Osteoblast (primary cell): ENCODE results near the gene SMAD3. TPM values are rescaled to one million over a fixed set of nuclear protein-coding genes. Genes with fewer than 3 reads are reported as not detected.
"Not testable (repeated sequence)": the region's sequence is repeated elsewhere in the genome, so short reads cannot be mapped to it uniquely, and the experiment has no call there.

ENCODE experiments used
- DNase-seq: peaks from one replicate; pipeline ENCODE4 v3.0.0; 2011; ENCODE audit warnings: low spot score, mixed read lengths; ENCODE audit not compliant: insufficient read length; ENCODE audit errors: missing footprints
- H2AFZ ChIP-seq: 2 replicates; pipeline ENCODE4 v1.6.0; 2011; ENCODE audit warnings: mild to moderate bottlenecking, low read length
- H3K27ac ChIP-seq: 2 replicates; pipeline ENCODE4 v1.5.1; 2011; ENCODE audit warnings: mild to moderate bottlenecking, low read depth, low read length, moderate library complexity
- H3K27me3 ChIP-seq: 2 replicates; pipeline ENCODE4 v1.6.0; 2012; ENCODE audit warnings: mild to moderate bottlenecking, control low read depth, inconsistent platforms, low read length, moderate library complexity; ENCODE audit not compliant: insufficient read depth
- H3K36me3 ChIP-seq: 2 replicates; pipeline ENCODE4 v1.5.1; 2011; ENCODE audit warnings: mild to moderate bottlenecking, low read length, control low read depth, moderate library complexity; ENCODE audit not compliant: insufficient read depth
- H3K4me1 ChIP-seq: 2 replicates; pipeline ENCODE4 v1.5.1; 2011; ENCODE audit warnings: mild to moderate bottlenecking, low read length, control low read depth, moderate library complexity; ENCODE audit not compliant: insufficient read depth
- H3K4me2 ChIP-seq: 2 replicates; pipeline ENCODE4 v1.6.0; 2011; ENCODE audit warnings: mild to moderate bottlenecking, low read length; ENCODE audit not compliant: insufficient read depth
- H3K4me3 ChIP-seq: fragments of 200-600 bp; sonication (generic); 3 replicates; pipeline ENCODE4 v1.5.1; 2012; ENCODE audit warnings: mild to moderate bottlenecking, low read length, inconsistent platforms; ENCODE audit not compliant: insufficient read depth
- H3K79me2 ChIP-seq: 2 replicates; pipeline ENCODE4 v1.6.0; 2012; ENCODE audit warnings: mild to moderate bottlenecking, low read length, control low read depth, inconsistent platforms; ENCODE audit not compliant: insufficient read depth
- H3K9me3 ChIP-seq: 2 replicates; pipeline ENCODE4 v1.5.1; 2011; ENCODE audit warnings: low read depth, low read length, control low read depth
- H4K20me1 ChIP-seq: 2 replicates; pipeline ENCODE4 v1.6.0; 2012; ENCODE audit warnings: mild to moderate bottlenecking, low read length, control low read depth; ENCODE audit not compliant: insufficient read depth
- total RNA-seq: library from RNA; depleted of rRNA; stranded (reverse); fragments of >200 nt; gene quantifications from 2 replicates; pipeline ENCODE4 v1.2.3, GENCODE V29; 2012
- TF ChIP-seq, protein P1 (sequence below): IDR thresholded peaks from 2 replicates; pipeline ENCODE4 v1.5.1; 2011; ENCODE audit warnings: mild to moderate bottlenecking, low read depth, low read length, moderate library complexity; ENCODE audit errors: extremely low read depth

SMAD3 gene
- total RNA-seq, 1 donor: 60.1 TPM

DNA sequence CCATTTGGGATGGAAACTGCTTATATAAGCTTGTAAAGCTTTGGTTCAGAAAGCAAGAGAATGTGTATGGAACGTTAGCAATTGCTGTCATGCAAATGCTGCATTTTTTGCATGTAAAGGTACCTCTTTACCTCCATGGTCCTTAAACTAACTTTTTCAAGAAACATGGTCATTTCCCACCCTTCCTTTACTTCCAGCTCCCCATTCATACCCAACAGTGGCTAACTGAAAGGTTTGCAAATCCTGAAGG, 84.3 kb downstream of the SMAD3 start:
- no peak overlapping the region for H2AFZ ChIP-seq
- H3K9me3 ChIP-seq: no peaks in the 10 kb centered on the region
- no peaks in the 10 kb centered on the region for H4K20me1 ChIP-seq
- H3K36me3 ChIP-seq: peaks cover 26% of the 10 kb centered on the region
- peak overlapping the region; percentile 22 for H3K4me3 ChIP-seq
- peak overlapping the region; percentile 67 for H3K4me2 ChIP-seq
- peaks cover 86% of the 10 kb centered on the region for H3K79me2 ChIP-seq
- TF ChIP-seq, protein P1, sequence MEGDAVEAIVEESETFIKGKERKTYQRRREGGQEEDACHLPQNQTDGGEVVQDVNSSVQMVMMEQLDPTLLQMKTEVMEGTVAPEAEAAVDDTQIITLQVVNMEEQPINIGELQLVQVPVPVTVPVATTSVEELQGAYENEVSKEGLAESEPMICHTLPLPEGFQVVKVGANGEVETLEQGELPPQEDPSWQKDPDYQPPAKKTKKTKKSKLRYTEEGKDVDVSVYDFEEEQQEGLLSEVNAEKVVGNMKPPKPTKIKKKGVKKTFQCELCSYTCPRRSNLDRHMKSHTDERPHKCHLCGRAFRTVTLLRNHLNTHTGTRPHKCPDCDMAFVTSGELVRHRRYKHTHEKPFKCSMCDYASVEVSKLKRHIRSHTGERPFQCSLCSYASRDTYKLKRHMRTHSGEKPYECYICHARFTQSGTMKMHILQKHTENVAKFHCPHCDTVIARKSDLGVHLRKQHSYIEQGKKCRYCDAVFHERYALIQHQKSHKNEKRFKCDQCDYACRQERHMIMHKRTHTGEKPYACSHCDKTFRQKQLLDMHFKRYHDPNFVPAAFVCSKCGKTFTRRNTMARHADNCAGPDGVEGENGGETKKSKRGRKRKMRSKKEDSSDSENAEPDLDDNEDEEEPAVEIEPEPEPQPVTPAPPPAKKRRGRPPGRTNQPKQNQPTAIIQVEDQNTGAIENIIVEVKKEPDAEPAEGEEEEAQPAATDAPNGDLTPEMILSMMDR: no peak
- H3K27ac ChIP-seq: peak overlapping the region; percentile 100
- no peaks in the 10 kb centered on the region for H3K27me3 ChIP-seq
- DNase-seq: no peak
- peaks cover 75% of the 10 kb centered on the region for H3K4me1 ChIP-seq

DNA sequence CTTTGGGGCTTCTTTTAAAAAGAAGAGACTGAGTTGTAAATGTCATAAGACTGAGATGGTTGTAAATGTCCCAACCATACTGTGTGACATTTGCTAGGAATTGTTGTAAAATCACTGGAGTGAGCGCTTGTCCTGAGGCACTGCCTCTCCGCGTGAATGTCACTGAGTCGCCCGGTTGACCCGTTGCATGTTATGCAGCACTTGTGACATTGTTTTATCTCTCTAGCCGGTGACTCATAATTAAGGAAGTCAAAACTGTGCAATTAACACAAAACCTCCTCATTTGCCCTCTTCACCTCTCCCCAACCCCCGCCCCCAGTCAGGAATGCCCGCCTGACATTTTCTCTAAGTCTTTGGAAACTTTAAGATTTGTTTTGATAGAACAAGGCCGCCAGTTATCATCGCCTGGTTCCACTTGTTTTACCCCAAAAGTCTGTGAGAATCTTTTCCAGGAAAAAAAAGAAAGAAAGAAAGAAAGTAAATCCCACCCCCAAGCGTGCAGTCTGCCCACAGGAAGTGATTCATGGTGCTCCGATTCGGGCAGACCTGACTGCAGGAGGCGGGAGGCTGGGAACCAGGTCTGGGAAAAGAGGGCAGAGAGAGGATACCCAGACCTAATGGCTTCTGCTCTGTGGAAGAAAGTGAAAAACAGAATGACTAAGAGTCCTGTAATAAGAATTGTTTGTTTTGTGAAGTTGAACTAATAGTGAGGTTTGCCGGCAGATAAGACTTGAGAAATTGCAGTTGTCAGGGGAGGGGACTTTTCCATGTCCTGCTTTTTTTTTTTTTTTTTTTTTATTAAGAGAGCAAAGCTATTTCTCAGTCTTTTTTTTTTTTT, 84.8 kb downstream of the SMAD3 start:
- H3K79me2 ChIP-seq: peaks cover 86% of the 10 kb centered on the region
- H4K20me1 ChIP-seq: no peaks in the 10 kb centered on the region
- H3K36me3 ChIP-seq: peaks cover 32% of the 10 kb centered on the region
- peak overlapping the region; percentile 100 for H3K27ac ChIP-seq
- peaks cover 70% of the 10 kb centered on the region for H3K4me1 ChIP-seq
- H3K27me3 ChIP-seq: no peaks in the 10 kb centered on the region
- H2AFZ ChIP-seq: no peak overlapping the region
- peak overlapping the region; percentile 67 for H3K4me2 ChIP-seq
- peak; percentile 88 for DNase-seq
- H3K4me3 ChIP-seq: peak overlapping the region; percentile 22
- no peaks in the 10 kb centered on the region for H3K9me3 ChIP-seq
- TF ChIP-seq, protein P1: no peak

DNA sequence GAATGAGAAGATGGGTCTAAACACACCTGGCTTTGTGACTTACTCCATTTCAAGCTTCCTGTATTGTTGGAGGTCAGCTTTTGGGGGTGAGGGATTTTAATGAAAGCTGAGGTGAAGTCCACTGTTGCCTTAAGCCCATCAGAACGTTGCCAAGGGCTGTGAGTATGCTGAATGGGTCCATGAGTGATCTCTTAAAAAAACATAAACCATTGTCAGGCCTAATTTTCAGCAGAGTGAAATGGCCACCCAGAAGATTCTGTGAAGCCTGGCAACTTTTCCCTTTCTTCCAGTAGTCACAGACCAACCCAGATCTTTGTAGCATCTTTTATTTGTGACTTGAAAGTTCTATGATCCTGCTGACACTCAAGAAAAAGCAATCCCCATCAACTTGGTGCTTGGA, 87.0 kb downstream of the SMAD3 start:
- H3K4me3 ChIP-seq: no peak overlapping the region

DNA sequence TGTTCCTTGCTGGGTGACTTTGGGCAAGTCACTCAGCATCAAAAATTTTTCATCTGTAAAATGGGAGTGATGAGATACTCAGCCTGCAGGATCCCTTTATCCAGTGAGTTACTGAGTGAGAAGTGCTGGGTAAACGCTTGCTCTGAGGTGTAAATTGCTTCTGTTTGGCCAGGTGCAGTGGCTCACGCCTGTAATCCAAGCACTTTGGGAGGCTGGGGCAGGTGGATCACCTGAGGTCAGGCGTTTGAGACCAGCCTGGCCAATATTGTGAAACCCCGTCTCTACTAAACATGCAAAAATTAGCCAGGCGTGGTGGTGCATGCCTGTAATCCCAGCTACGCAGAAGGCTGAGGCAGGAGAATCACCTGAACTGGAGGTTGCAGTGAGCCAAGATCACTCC, 87.6 kb downstream of the SMAD3 start:
- H3K4me2 ChIP-seq, H3K27me3 ChIP-seq, DNase-seq, H4K20me1 ChIP-seq, H2AFZ ChIP-seq, H3K4me3 ChIP-seq, H3K9me3 ChIP-seq: not testable (repeated sequence)
- Histone ChIP-seq H3K27ac (peak overlapping the region; percentile 100), H3K36me3 (peaks cover 52% of the 10 kb centered on the region), H3K79me2 (peaks cover 86% of the 10 kb centered on the region), H3K4me1 (peaks cover 42% of the 10 kb centered on the region)

More for the DNA sequence above, 87.0 kb downstream of the SMAD3 start:
- Histone ChIP-seq H3K9me3 (no peaks in the 10 kb centered on the region), H3K27me3 (no peaks in the 10 kb centered on the region), H3K27ac (peak overlapping the region; percentile 100), H3K4me1 (peaks cover 48% of the 10 kb centered on the region), H4K20me1 (no peaks in the 10 kb centered on the region), H3K4me2 (no peak overlapping the region), H3K36me3 (peaks cover 46% of the 10 kb centered on the region), H3K79me2 (peaks cover 86% of the 10 kb centered on the region), H2AFZ (no peak overlapping the region)
- no peak for DNase-seq
- TF ChIP-seq, protein P1: no peak
